ENCODE measurements around the gene ATP8B4. TPM values are rescaled to one million over a fixed set of nuclear protein-coding genes. Genes with fewer than 3 reads are reported as not detected.

ATP8B4 gene
- total and polyA plus RNA-seq, 2 donors (not counting 3 experiments of a cell fraction or from before 2014, with no cell fraction given) = not detected

GRCh38 chr15:50051811-50052419 is 67.1 kb downstream of the ATP8B4 start:
- intact Hi-C loops (cut with micrococcal nuclease) = loop anchor here (2.0 kb wide), 1 partner anchor 817 kb away; no protein-coding TSS in a partner anchor
- dilution Hi-C loops (cut with MboI; ENCODE audit: extremely low pct_ligation_motif_present, low sequenced_read_pairs) = no loop called here
- Histone ChIP-seq H3K36me3 (ENCODE audit: control insufficient read depth in 2 of 2, extremely low read depth in 1 of 2, insufficient read depth in 2 of 2, low read length in 2 of 2) (no peaks in the 10 kb centered on the region), H2AFZ (ENCODE audit: low read depth, low read length) (no peak overlapping the region), H3K27ac (ENCODE audit: insufficient read depth, low read depth, low read length) (no peak overlapping the region), H4K20me1 (replicated peaks; ENCODE audit: control insufficient read depth, extremely low read depth, insufficient read depth, low read length) (no peaks in the 10 kb centered on the region), H3K79me2 (ENCODE audit: control insufficient read depth, insufficient read depth, low read length) (no peaks in the 10 kb centered on the region), H3K4me3 (replicated peaks in 1 of 3; ENCODE audit: insufficient read depth in 1 of 3, low read depth in 1 of 3, low read length in 3 of 3) (no peak overlapping the region), H3K9ac (replicated peaks; ENCODE audit: extremely low read depth, insufficient read depth, low read length) (no peak overlapping the region), H3K27me3 (ENCODE audit: control insufficient read depth in 2 of 2, insufficient read depth in 2 of 2, low read length in 2 of 2) (peaks cover 7 to 9% of the 10 kb centered on the region in 2 experiments), H3K4me2 (ENCODE audit: insufficient read depth, low read length) (no peak overlapping the region), H3K9me1 (replicated peaks; ENCODE audit: control insufficient read depth, extremely low read depth, insufficient read depth, low read length) (no peaks in the 10 kb centered on the region), H3K9me3 (replicated peaks; ENCODE audit: control insufficient read depth, insufficient read depth, low read length) (no peaks in the 10 kb centered on the region), H3K4me1 (ENCODE audit: control insufficient read depth, extremely low read depth, insufficient read depth, low read length) (no peaks in the 10 kb centered on the region)
- POLR2A ChIA-PET = no interaction called here
- FAIRE-seq (peak; percentile 28), DNase-seq (ENCODE audit: low read depth, low spot score) (peak; percentile 50)
- CTCF ChIA-PET = interaction anchor here (0.6 to 1.2 kb wide), 10 partner anchors 10 to 1190 kb away, joined by 3 to 17 read pairs (median 5); partner anchors contain the start of gene FGF7
- TF ChIP-seq FOS (IDR thresholded peaks at IDR 0.05; ENCODE audit: borderline replicate concordance, insufficient read depth, low read length) = no peak
- TF ChIP-seq POLR2A (IDR thresholded peaks at IDR 0.05; ENCODE audit: low read depth, low read length) = no peak
- no peak for TF ChIP-seq EZH2 (IDR thresholded peaks at IDR 0.05; ENCODE audit: borderline replicate concordance, low read depth, low read length, severe bottlenecking)
- no peak for TF ChIP-seq POLR2AphosphoS5 (IDR thresholded peaks at IDR 0.05; ENCODE audit: insufficient read depth, low read depth, low read length)
- peak; percentile 34 to 58 for TF ChIP-seq CTCF (IDR thresholded peaks at IDR 0.05; ENCODE audit: extremely low read depth in 1 of 2, insufficient read depth in 1 of 2, low read depth in 1 of 2, low read length in 2 of 2)
- no peak for TF ChIP-seq MAX (IDR thresholded peaks at IDR 0.05; ENCODE audit: insufficient read depth, insufficient read length)
- BruUV-seq (replicated peaks) = no TSS peak

All from endothelial cell of umbilical vein (primary cell).